Erythroblast (primary cell): ENCODE data around the gene PITPNC1.

Experiments
- GATA1 ChIP-seq: IDR thresholded peaks from 2 replicates; pipeline ENCODE4 v1.6.1; 2011; ENCODE audit warnings: low read depth, mild to moderate bottlenecking, control low read depth, low read length, moderate library complexity
- POLR2A ChIP-seq: IDR thresholded peaks from 2 replicates; pipeline ENCODE4 v1.6.1; 2011; ENCODE audit warnings: mild to moderate bottlenecking, low read length

DNA sequence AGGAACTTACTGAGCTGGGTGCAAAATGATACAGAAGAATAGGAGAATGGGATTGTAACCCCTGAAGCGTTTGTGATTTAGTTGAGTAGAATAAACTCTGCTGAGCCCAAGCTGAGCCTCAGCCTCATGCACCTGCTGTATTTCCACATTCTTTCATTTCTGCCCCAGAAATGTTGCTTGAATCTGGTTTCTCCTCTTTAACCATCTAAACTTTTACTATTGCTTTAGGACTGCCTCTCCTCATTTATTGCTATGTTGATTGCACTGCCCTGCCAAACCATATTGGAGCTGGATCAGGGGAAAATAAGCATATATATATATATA lies 64.8 kb downstream of the PITPNC1 start:
- no peak for TF ChIP-seq POLR2A
- TF ChIP-seq GATA1: no peak
